Heart left ventricle (tissue), 16 donors: ENCODE results near the gene COPRS. TPM values are rescaled to one million over a fixed set of nuclear protein-coding genes. Genes with fewer than 3 reads are reported as not detected.

Experiments used
- ATAC-seq, 4 donors: fragments of 200-7000 bp; cut with Tn5 transposase; one replicate each; pipeline ENCODE4 v1.9.1; 2020 to 2022; ENCODE audit warnings: moderate library complexity in 4 of 4, mild to moderate bottlenecking in 3 of 4, moderate number of reproducible peaks in 1 of 4
- DNase-seq, 5 donors: peaks; one replicate each; pipeline ENCODE4 v3.0.0-alpha.2; 2020
- H3K27ac ChIP-seq, 12 donors: fragments of 200-600 bp; sonication (generic) in 4 of 12; one replicate each; pipeline versions ENCODE4 v1.5.0 to v1.8.0; 2016 to 2022; ENCODE audit warnings: mild to moderate bottlenecking in 2 of 12
- H3K27me3 ChIP-seq, 9 donors: fragments of 200-600 bp; sonication (generic) in 2 of 9; one replicate each; pipeline versions ENCODE4 v1.5.1 to v1.8.0; 2016 to 2022; ENCODE audit warnings: mild to moderate bottlenecking in 3 of 9
- H3K36me3 ChIP-seq, 9 donors: fragments of 200-600 bp; sonication (generic) in 2 of 9; one replicate each; pipeline versions ENCODE4 v1.5.0 to v1.8.0; 2018 to 2022; ENCODE audit warnings: mild to moderate bottlenecking in 2 of 9
- H3K4me1 ChIP-seq, 12 donors: fragments of 200-600 bp; sonication (generic) in 4 of 12; one replicate each; pipeline versions ENCODE4 v1.5.0 to v1.8.0; 2016 to 2022; ENCODE audit warnings: mild to moderate bottlenecking in 3 of 12
- H3K4me3 ChIP-seq, 12 donors: fragments of 200-600 bp; sonication (generic) in 4 of 12; one replicate each; pipeline versions ENCODE4 v1.5.0 to v1.8.0; 2017 to 2022; ENCODE audit warnings: mild to moderate bottlenecking in 9 of 12, moderate library complexity in 4 of 12
- H3K9me3 ChIP-seq, 12 donors: fragments of 200-600 bp; sonication (generic) in 4 of 12; one replicate each; pipeline versions ENCODE4 v1.5.0 to v1.8.0; 2016 to 2022; ENCODE audit warnings: mild to moderate bottlenecking in 1 of 12
- POLR2A ChIP-seq, 2 donors: fragments of 450-650 bp; IDR thresholded peaks; one replicate each; pipeline ENCODE4 v1.6.1; 2017; ENCODE audit warnings: antibody characterized with exemption in 2 of 2, mild to moderate bottlenecking in 2 of 2, moderate library complexity in 2 of 2
- WGBS, 4 donors: extraction: QIAGEN DNeasy Blood & Tissue Kit in 2 of 4; methylation state at CpG; one replicate each; pipeline versions ENCODE4 v1.1.5 to v1.1.7; 2013 to 2018; 5-methylcytosine and 5-hydroxymethylcytosine counted together
- intact Hi-C, 10 donors: fragments of 100-400 bp; cut with DNase I; formaldehyde crosslinking; loops; one replicate each; pipeline versions ENCODE4 v1.11.1 to v1.14.2; 2022
- polyA plus RNA-seq, 2 donors: library from polyadenylated mRNA; stranded (reverse); fragments of 200-250 nt; gene quantifications; one replicate each; pipeline ENCODE4 v1.2.3, GENCODE V29; 2013
- total RNA-seq, 9 donors: library from RNA; depleted of rRNA in 2 of 9; stranded (reverse); fragments of >200 nt in 2 of 9; fragmentation: NEBNext Ultra II Directional in 3 of 9; extraction: Animal tissue kit (Norgen Biotek cat#: 25700) in 3 of 9; gene quantifications; one replicate each; pipeline versions ENCODE4 v1.1.0 to v1.2.4, GENCODE V29; 2016 to 2023
- TF ChIP-seq, protein P1 (sequence below), 12 donors: fragments of 200-600 bp; sonication (generic) in 4 of 12; IDR thresholded peaks; one replicate each; pipeline versions ENCODE4 v1.5.0 to v1.8.0; 2018 to 2022; ENCODE audit warnings: antibody characterized with exemption in 12 of 12, mild to moderate bottlenecking in 5 of 12
- donor health status: ischemic (EF 13 %, LVEDD 7.1; RV severe dilation, severe dysfunction).
- donor health status: healthy with polysubstance abuse.
- donor health status: DM: no; HTN: yes; CAD: no.
- donor health status: DM: no; HTN: no; CAD: no.
- donor health status: ischemic (EF 25% LVEDD 6.9; RV normal size, moderate dysfunction).
- donor health status: ischemic (EF 25% LVEDD 5.7; RV mildly dilated, moderate dysfunction).
- donor health status: healthy.
- donor health status: DM: yes; HTN: yes; CAD: no.
- donor health status: ischemic (EF 35%, LVEDD 5.7; RV mildly dilated, moderate dysfunction).
- donor health status: nonischemic (EF 11% LVEDD 7.7; RV severe dilation, severe dysfunction).
- donor health status: DM: yes; HTN: yes; CAD: no.
- donor health status: PGD.
- donor health status: ischemic (EF 29% LVEDD 5.4; RV normal size, mild dysfunction).
- donor health status: nonischemic (EF 23%, LVEDD 6.1; RV moderate dilation, normal function).

COPRS gene
- total and polyA plus RNA-seq, 11 donors: 39.9 to 104 (median 54.3) TPM

DNA sequence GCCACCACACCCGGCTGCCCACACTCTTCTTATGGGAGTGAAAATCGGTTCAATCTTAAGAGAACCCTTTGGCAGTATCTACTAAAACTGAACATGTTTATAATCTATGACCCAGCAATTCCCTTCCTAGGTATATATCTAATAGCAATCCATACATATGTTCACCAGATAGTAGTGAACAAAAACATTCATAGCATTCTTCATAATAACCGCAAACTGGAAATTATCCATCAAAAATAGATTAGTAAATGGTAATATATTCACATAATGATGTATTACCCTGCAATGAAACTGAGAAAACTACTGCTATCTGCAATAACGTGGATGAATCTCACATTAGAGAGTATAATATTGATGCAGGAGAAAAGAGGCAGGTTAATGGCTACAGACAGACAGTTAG is 23.1 kb downstream of the COPRS start:
- ATAC-seq (no peak), DNase-seq (no peak)
- no peak overlapping the region for H3K4me3 ChIP-seq
- no peaks in the 10 kb centered on the region for H3K36me3 ChIP-seq
- WGBS, 4 donors: 88 to 95% (median 94%) methylated on average over 4 of the region's 4 CpGs
- no peaks in the 10 kb centered on the region for H3K9me3 ChIP-seq
- intact Hi-C loops: loop anchor here in 1 of 10 donors (10.0 kb wide), 1 partner anchor 161 kb away; no protein-coding TSS in a partner anchor
- H3K27me3 ChIP-seq: no peaks in the 10 kb centered on the region
- no peak for TF ChIP-seq POLR2A (IDR thresholded peaks at IDR 0.05)
- TF ChIP-seq, protein P1, sequence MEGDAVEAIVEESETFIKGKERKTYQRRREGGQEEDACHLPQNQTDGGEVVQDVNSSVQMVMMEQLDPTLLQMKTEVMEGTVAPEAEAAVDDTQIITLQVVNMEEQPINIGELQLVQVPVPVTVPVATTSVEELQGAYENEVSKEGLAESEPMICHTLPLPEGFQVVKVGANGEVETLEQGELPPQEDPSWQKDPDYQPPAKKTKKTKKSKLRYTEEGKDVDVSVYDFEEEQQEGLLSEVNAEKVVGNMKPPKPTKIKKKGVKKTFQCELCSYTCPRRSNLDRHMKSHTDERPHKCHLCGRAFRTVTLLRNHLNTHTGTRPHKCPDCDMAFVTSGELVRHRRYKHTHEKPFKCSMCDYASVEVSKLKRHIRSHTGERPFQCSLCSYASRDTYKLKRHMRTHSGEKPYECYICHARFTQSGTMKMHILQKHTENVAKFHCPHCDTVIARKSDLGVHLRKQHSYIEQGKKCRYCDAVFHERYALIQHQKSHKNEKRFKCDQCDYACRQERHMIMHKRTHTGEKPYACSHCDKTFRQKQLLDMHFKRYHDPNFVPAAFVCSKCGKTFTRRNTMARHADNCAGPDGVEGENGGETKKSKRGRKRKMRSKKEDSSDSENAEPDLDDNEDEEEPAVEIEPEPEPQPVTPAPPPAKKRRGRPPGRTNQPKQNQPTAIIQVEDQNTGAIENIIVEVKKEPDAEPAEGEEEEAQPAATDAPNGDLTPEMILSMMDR (IDR thresholded peaks at IDR 0.05): no peak
- no peak overlapping the region for H3K27ac ChIP-seq
- peaks cover 0 to 4% (median 0%) of the 10 kb centered on the region in 12 donors for H3K4me1 ChIP-seq

GRCh38 chr17:31834448-31834847 is 24.6 kb downstream of the COPRS start:
- Histone ChIP-seq H3K27ac (no peak overlapping the region), H3K27me3 (no peaks in the 10 kb centered on the region), H3K9me3 (no peaks in the 10 kb centered on the region), H3K4me3 (no peak overlapping the region), H3K4me1 (peaks cover 0 to 3% (median 0%) of the 10 kb centered on the region in 12 donors), H3K36me3 (no peaks in the 10 kb centered on the region)
- no peak for ATAC-seq
- WGBS, 4 donors: 66 to 83% (median 79%) methylated on average over 7 of the region's 7 CpGs
- intact Hi-C loops: loop anchor here in 1 of 10 donors (10.0 kb wide), 1 partner anchor 160 kb away; no protein-coding TSS in a partner anchor
- no peak for TF ChIP-seq POLR2A (IDR thresholded peaks at IDR 0.05)
- TF ChIP-seq, protein P1 (IDR thresholded peaks at IDR 0.05): no peak
- DNase-seq: no peak

- TF ChIP-seq POLR2A (IDR thresholded peaks at IDR 0.05): no peak
- TF ChIP-seq, protein P1 (IDR thresholded peaks at IDR 0.05): no peak
- Histone ChIP-seq H3K4me3 (no peak overlapping the region), H3K36me3 (no peaks in the 10 kb centered on the region), H3K27ac (no peak overlapping the region), H3K27me3 (no peaks in the 10 kb centered on the region), H3K4me1 (peaks cover 0 to 3% (median 0%) of the 10 kb centered on the region in 12 donors), H3K9me3 (no peaks in the 10 kb centered on the region)
- intact Hi-C loops: loop anchor here in 1 of 10 donors (10.0 kb wide), 1 partner anchor 158 kb away; no protein-coding TSS in a partner anchor
- WGBS, 4 donors: 81 to 88% (median 84%) methylated on average over 9 of the region's 9 CpGs
- ATAC-seq (no peak), DNase-seq (no peak)
These were observed 26.3 kb downstream of the COPRS start for GRCh38 chr17:31832746-31833145.

DNA sequence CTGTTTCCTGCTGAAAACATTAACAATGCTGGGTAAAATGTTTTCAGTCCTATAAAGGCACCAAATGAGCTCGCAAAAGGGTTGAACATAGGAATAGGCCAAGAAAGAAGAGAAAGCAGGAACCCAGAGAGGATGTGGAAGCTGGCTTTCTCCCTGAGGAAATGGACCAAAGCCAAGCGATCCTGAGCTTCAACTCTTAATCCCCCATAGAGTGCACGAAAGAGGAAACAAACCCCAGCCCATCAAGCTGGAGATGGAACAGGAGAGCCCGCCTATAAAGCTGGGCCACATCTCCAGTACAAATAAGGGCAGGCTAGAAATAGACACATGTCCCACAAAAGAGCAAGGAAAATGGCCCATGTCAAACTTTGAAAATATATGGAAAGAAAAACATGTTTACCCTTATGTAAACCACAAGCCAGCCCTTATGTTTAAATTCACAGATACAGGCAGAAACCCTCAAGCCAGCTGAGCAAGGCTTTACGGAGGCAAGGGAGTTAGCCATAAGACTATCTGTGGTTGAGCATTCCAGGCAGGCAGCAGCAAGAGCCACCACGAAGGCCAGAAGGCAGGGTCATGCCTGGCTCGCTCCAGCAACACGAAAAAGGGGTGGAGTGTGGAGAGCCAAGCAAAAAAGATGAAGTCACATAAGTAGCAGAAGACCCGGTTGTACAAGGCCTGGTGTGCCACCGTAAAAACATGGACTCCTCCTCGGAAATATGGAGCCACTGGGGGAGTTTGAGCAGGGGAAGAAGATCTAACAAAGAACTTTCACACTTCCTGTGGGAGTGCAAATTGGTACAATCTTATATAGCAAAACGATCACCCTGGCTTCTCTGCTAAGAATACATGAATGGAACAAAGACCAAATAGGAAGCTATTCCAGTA is 27.8 kb downstream of the COPRS start:
- no peak for DNase-seq
- H3K4me3 ChIP-seq: no peak overlapping the region
- peaks cover 0 to 3% (median 0%) of the 10 kb centered on the region in 12 donors for H3K4me1 ChIP-seq
- no peaks in the 10 kb centered on the region for H3K27me3 ChIP-seq
- TF ChIP-seq POLR2A (IDR thresholded peaks at IDR 0.05): no peak
- TF ChIP-seq, protein P1 (IDR thresholded peaks at IDR 0.05): no peak
- no peak for ATAC-seq
- H3K27ac ChIP-seq: no peak overlapping the region
- intact Hi-C loops: loop anchor here in 1 of 10 donors (10.0 kb wide), 1 partner anchor 156 kb away; no protein-coding TSS in a partner anchor
- H3K9me3 ChIP-seq: no peaks in the 10 kb centered on the region
- no peaks in the 10 kb centered on the region for H3K36me3 ChIP-seq
- 65 to 73% (median 68%) methylated on average over 12 of the region's 12 CpGs for WGBS, 4 donors
